NT2/D1 (cell line): ENCODE data around the gene KRT32.

ENCODE experiments used
- SUZ12 ChIP-seq: IDR thresholded peaks from 2 replicates; pipeline ENCODE4 v1.6.1; 2011; ENCODE audit not compliant: insufficient read length, insufficient read depth; ENCODE audit errors: extremely low read depth
- YY1 ChIP-seq: IDR thresholded peaks from 2 replicates; pipeline ENCODE4 v1.6.1; 2011; ENCODE audit not compliant: insufficient read length, insufficient read depth

- TF ChIP-seq YY1 (no peak), SUZ12 (no peak)
Observed at GRCh38 chr17:41511116-41511515, 43.9 kb upstream of the KRT32 start.
